Right forelimb (tissue), 1 donor: ENCODE data around the gene ACTN4.

Experiments
- DNase-seq: peaks from one replicate; pipeline ENCODE4 v3.0.0-alpha.2; 2018

Gene ACTN4

DNA sequence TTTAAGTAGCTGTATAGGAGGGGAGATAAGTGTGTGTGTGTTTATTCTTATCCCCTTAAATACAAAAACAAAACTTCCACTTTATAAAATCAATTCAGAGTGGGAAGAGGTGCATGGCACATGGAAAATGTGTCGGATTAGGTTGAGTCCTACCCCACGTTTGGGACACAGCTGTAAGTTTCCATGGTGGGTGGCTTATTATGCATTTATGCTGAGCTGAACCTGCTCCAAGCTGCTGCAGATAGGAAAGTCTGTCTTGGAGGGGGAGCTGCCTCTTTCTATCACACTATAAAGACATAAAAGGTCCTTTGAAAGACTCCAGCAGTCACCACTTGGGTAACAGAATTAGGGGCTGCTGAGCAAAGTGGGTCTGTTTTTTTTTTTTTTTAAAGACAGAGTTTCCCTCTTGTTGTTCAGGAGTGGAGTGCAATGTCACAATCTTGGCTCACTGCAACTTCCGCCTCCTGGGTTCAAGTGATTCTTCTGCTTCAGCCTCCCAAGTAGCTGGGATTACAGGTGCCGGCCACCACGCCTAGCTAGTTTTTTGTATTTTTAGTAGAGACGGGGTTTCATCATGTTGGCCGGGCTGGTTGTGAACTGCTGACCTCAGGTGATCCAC is 15.2 kb downstream of the ACTN4 start:
- DNase-seq, result no peak

GRCh38 chr19:38663156-38663651 is 15.8 kb downstream of the ACTN4 start:
- DNase-seq, result no peak

- DNase-seq, result no peak
Observed at GRCh38 chr19:38663957-38664502, 16.6 kb downstream of the ACTN4 start.

GRCh38 chr19:38664503-38665211 is 17.2 kb downstream of the ACTN4 start:
- DNase-seq, result no peak

DNA sequence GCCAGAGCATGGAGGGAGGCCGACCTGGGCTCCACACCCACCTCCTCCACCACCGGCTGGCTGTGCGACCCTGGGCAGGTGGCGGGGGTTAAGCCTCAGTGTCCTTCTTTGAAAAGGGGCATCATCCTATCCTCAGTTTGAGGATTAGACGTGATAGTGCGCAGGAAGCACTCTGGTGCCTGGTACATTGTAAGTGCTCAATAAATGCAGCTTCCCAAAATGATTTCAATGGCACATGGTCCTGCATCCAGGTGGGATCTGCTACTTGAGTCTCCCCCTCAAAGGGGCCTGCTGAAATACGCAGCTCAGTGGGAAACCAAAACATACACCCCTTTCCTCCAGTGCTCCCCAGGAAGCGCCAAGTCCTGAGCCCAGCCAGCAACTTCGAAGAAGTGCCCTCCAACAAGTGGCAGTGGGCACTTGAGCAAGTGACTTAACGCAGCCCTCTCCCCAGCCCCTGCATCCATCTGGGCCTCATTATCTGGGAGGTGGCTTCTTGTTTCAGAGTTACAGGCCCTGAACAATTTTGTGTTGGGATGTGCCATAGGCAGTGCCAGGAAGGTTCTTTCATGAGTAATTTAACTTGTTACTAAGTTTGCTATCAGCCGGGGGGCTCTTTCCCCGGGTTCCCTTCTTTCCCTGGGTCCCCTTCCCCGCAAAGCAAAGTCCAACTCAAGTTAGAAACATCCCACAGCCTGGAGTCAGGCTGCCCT is 17.9 kb downstream of the ACTN4 start:
- DNase-seq, result no peak

DNA sequence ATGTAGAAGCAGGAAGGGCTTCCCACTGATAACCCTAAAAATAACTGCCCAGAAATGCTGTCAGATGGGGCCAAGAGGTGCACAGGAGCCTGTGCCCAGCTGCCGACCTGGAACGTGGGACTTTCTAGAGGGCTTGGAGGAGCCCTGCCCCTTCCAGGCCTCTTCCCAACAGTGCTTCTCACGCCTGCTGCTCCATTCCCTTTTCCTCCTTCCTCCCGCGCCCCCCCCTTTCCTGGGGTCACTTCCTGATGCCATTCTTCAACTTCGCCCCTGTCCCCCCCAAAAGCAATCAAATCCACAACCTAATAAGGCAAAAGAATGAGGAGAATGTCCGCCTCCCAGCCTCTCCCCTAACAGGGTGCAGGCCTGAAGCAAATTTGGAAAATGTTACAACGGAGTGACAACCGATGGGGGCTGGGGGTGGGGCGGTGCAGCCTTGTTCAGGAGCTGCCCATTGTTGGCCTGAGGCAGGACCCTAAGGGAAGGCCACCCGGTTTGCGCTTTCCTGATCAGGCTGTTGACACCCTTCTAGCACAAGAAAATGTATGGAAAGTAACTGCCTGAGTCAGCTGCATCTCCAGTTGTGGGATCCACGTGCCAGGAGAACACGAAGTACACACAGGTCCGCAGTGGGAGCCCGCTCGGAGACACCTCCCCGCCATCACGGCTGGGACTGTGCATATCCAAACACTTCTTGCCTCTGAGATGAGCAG is 18.7 kb downstream of the ACTN4 start:
- no peak for DNase-seq

DNA sequence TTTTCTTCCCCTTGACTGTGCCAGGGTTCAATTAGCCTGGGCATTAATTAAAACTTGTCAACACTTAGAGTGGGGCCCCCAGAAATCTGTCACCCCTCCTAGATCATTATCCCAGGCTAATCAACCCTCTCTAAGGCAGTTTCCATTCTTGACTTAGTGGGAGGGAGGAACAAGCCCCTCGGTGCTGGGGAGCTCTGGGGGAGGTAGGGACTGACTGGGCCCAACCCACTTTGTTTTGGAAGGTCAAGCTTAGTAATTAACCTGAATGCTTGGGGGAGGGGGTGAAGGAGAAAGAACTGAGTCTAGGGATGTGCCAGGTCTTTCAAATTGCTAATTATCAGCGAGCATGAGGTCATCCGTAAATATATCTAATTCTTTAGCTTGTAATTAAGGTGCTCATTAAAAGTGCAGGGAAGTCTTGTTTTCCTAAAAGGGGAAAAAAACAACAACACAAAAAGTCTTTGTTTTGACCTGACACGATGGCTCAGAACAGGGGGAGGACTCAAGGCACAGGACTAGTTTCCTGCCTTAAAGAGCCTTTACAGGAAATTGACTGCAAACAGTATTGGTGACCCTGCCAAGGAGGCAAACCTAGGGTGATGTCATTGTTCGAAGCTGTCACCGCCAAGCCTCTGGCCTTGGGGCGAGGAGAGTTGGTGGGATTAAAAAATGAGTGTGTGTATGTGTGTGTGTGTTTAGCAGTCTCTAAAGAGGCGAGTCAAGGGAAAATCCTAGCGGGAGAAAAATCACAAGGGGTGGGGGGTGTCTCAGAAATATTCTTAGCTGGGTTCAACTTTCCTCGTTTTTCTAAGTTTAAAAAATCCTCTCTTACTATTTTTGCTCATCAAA is 19.4 kb downstream of the ACTN4 start:
- DNase-seq, result no peak

GRCh38 chr19:38667661-38668171 is 20.3 kb downstream of the ACTN4 start:
- no peak for DNase-seq

DNA sequence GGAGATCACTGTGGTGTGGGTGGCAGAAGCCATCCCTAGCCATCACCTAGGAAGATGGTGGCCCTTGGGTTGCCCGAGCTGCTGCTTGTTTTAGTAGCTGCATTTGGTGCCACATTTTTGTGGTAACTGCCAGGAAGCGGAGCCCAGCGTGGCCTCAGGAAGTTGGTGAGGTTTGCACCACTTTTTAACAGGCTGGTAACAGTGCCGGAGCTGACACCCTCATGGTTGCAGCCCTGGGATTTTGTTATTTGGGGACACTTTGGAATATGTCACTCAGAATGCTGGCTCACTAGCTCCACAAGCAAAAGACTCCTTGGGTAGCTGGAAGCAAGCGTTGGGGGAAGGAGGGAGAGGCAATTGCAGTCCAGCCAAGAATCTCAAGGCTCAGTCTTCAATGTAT is 22.1 kb downstream of the ACTN4 start:
- no peak for DNase-seq

- DNase-seq, result no peak
Observed at GRCh38 chr19:38670921-38671398, 23.5 kb downstream of the ACTN4 start.

DNA sequence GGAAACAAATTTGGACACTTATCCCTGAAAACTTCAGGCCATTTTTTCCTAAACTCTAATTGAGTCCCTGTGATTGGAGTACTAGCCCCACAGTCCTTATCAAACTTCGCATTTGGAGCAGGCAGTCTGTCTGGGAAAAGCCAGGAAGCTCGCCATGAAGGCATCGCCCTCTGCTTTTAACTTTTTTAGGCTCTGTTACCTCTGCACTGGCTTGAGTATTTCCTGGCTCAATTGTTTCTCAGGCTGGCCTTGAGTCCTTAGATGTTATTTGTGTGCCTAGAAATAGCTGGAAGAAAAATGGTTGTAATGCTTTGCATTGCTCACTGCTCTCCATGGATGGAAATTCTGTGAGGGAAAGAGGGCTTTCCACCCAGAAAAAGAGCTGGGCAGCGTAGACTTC is 24.2 kb downstream of the ACTN4 start:
- no peak for DNase-seq

DNA sequence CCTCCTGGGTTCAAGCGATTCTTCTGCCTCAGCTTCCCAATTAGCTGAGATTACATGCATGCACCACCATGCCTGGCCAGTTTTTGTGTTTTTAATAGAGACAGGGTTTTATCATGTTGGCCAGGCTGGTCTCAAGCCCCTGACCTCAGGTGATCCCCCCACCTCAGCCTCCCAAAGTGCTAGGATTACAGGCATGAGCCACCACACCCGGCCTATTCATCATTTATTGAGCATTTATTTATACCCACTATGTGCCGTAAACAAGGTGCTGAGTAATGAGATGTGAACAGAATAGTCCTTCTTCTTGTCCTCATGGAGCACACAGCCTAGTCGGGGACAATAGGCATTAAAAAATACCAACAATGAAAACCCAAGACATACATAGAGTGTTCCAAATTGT is 25.6 kb downstream of the ACTN4 start:
- DNase-seq, result no peak

DNA sequence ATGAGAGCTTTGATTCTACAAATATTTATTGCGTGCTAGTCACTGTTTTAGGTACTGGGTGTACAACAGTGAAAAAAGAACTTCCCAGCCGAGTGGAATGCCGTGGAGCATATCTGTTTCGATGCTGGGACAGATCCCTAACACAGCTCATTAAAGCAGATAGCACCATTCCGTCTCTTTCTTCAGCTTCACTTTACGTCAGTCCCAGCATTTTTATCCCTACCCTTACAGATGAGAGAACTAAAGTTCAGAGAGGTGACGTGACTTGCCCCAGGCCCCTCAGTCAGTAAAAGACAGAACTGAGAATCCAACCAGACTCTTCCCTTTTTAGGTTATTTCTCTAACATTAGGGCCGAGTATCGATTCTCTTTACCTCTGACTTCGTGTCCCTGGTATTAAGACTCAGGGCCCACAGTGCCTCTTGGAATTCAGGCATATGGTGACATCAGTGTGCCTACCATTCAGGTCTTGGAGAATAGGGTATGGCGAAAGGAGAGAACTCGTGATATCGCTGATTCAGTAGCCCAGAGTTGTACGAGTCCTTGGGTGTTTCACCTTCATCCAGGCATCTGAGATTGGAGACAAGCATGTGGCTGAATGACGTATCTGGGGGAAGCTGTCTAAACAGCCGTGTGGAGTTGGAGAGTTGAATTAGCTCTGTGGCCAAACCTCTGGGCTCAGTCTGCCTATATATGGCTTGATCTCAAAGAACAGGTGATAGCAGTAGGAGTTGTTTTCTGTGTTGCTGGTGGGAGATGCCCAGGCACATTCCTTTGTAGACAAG is 27.1 kb downstream of the ACTN4 start:
- DNase-seq, result no peak

GRCh38 chr19:38675611-38676010 is 28.2 kb downstream of the ACTN4 start:
- no peak for DNase-seq

DNA sequence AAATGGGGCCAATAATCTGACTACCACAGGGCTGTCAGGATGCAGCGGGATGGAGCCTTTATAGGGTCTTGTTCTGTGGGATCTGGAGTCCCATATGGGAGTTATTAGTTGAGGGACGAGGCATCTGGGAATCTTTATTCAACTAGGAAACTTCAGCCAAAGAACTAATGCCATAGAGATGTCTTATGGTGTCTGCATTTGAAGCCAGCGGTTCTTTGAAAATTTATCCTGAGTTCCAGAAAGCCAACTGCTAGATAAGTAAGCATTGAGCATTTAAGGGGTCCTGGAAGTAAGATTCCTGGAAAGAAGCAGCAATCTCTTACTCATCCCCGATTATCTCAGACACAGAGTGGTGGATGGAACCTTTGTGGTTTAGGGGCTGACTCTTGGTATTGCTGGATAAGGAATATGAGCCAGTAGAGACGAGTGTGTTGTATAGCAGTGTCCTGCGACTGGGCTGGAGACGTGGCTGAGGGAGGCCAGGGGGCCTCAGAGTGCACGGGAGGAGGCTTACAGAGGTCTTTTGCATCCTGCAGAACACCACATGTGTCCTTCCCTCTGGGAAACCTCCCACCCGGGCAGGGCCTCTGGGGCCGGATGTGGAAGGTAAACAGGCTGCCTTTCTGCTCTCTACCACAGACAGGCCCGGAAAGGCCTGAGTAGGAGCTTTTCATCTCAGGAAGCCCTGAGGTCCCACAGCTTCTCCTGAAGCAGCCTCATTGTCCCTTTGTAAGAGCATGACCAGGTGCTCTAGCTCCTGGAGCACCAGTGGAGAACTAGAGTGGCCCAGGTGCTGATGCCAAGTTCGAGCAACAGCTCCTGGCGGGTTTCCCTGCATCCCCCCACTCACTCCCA is 28.8 kb downstream of the ACTN4 start:
- DNase-seq, result no peak

GRCh38 chr19:38676878-38677646 is 29.6 kb downstream of the ACTN4 start:
- no peak for DNase-seq

DNA sequence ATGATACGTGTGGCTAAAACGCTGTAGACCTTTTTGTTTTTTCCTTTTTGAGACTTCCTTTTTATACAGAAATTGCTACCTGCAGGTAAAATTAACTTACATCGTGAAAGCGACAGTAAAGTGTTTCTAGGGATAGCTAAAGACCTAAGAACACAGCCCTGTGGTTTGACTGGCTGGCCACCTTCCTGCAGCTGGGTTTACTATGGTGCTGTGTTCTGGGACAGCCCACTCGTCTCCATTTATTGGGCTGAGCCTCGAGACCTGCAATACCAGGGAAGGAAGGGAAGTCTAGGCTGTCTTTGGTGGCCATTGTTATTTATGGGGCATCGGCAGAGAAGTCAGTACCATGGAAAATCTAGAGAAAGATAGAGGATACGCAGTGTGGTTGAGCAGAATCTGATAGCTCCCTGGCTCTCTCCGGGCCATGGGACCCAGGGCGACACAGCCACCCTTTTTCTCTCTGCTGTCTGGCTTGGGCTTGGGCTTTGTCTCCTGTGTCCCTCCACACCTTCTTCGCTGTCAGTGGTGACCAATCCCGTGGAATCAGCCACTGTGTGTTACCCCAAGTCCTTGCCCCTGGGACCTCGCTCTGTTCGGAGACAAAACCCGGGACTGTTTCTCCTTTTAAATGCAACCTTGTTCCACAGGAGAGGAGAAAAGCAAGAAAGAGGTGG is 30.9 kb downstream of the ACTN4 start:
- DNase-seq, result no peak

DNA sequence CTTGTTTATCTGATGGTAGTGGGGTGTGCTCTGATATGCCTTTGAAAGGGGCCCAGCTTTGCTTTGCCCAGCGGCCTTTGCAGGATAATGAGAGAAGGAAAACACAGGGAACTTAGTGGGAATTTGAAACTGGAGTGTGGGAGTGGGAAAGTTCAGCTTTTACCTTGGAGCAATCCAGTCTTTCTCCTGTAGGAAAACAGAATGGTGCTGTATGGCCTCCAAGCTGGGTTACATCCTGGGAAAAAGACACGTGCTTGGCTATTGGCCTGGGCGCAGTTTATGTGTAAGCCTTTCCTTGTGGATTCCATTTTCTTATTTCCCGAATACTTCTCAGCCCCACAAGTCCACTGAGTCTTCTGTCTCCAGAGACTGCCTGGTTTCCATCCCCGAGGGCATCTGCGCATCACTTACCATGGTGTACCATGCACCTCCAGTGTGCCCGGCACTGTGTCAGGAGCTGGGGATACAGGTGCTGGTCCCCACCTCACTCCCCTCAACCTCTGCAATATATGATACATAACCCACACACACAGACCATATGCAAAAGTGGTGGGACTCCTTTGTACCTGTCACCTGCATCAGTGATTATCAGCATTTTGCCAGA is 31.5 kb downstream of the ACTN4 start:
- DNase-seq, result no peak
